SU-DHL-6 (cell line): ENCODE results near the gene KLHL29.

Source experiments
- CTCF ChIP-seq: fragments of 200-600 bp; sonication (generic); IDR thresholded peaks from one replicate; pipeline ENCODE4 v1.5.1; 2017; ENCODE audit warnings: antibody characterized with exemption, mild to moderate bottlenecking, low read length, moderate library complexity; ENCODE audit not compliant: insufficient read depth, poor library complexity, severe bottlenecking
- EZH2phosphoT487 ChIP-seq: fragments of 200-600 bp; sonication (generic), shearing (Covaris generic); conservative IDR thresholded peaks from 2 replicates; pipeline ENCODE4 v1.6.1; 2018; ENCODE audit warnings: mild to moderate bottlenecking, antibody characterized with exemption, low read length, moderate library complexity, mixed read lengths

- TF ChIP-seq CTCF (no peak), EZH2phosphoT487 (no peak)
These were observed 288.1 kb downstream of the KLHL29 start for GRCh38 chr2:23673082-23673481.
